ENCODE data around the gene DENND1A. TPM values are rescaled to one million over a fixed set of nuclear protein-coding genes. Genes with fewer than 3 reads are reported as not detected.

Gene DENND1A
- total RNA-seq, 1 experiment from 2014 or later = 29.7 TPM

DNA sequence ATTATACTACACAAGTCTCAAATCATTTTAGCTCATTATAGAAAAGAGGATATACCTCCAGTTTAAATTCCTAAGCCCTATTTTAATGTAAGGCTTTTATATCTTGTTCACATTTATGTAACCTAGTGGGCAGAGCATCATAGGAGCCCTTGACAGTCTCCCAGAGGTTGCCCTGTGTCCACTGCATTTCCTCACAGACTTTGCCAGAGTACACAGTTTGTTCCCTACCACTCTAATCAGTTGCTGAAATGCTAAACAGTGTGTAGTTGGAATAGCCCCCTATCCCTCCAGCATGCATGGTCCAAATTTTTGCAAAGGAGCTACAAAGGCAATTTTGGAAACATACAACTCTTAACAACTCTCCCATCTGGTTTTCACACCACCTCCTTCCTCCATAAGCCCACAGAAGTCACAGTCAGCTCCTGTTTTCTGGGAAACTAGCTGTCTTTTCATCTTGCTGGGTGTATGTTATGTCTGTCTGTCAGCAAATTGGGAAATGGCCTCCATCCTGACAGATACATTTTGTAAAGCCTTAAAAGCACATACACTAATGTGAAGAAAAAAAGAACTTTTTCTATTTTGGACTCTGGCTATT lies 212.2 kb downstream of the DENND1A start:
- Histone ChIP-seq H3K36me3 (ENCODE audit: low read depth, low read length) (no peaks in the 10 kb centered on the region; the same call in 1 of the 2 replicates), H3K9ac (ENCODE audit: low read length) (no peak overlapping the region), H3K9me2 (replicated peaks; ENCODE audit: low read length) (no peaks in the 10 kb centered on the region), H3K27ac (ENCODE audit: low read length) (no peak overlapping the region), H3K4me1 (ENCODE audit: insufficient read depth, low read length) (no peaks in the 10 kb centered on the region), H3F3A (ENCODE audit: low read length, unreplicated experiment) (no peaks in the 10 kb centered on the region), H3K4me2 (ENCODE audit: low read length) (no peak overlapping the region), H3K27me3 (ENCODE audit: low read length) (no peaks in the 10 kb centered on the region), H3K9me3 (ENCODE audit: low read length) (no peaks in the 10 kb centered on the region), H3K4me3 (ENCODE audit: low read length) (no peak overlapping the region), H4K20me1 (ENCODE audit: low read length) (no peaks in the 10 kb centered on the region), H2AFZ (ENCODE audit: low read length) (no peak overlapping the region), H3K79me2 (ENCODE audit: low read length) (no peaks in the 10 kb centered on the region)
- no TSS peak for BruUV-seq (replicated peaks)
- ChIA-PET CTCF (no interaction called here), POLR2A (ENCODE audit: unreplicated experiment) (no interaction called here)
- ATAC-seq (no peak), DNase-seq (no peak)
- intact Hi-C loops (cut with micrococcal nuclease) = no loop called here
- no peak for TF ChIP-seq EZH2 (IDR thresholded peaks at IDR 0.05; ENCODE audit: low read length, unreplicated experiment)
- no peak for TF ChIP-seq EZH2phosphoT487 (IDR thresholded peaks at IDR 0.05; ENCODE audit: borderline replicate concordance, low read length)
- TF ChIP-seq, protein P1, sequence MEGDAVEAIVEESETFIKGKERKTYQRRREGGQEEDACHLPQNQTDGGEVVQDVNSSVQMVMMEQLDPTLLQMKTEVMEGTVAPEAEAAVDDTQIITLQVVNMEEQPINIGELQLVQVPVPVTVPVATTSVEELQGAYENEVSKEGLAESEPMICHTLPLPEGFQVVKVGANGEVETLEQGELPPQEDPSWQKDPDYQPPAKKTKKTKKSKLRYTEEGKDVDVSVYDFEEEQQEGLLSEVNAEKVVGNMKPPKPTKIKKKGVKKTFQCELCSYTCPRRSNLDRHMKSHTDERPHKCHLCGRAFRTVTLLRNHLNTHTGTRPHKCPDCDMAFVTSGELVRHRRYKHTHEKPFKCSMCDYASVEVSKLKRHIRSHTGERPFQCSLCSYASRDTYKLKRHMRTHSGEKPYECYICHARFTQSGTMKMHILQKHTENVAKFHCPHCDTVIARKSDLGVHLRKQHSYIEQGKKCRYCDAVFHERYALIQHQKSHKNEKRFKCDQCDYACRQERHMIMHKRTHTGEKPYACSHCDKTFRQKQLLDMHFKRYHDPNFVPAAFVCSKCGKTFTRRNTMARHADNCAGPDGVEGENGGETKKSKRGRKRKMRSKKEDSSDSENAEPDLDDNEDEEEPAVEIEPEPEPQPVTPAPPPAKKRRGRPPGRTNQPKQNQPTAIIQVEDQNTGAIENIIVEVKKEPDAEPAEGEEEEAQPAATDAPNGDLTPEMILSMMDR (conservative IDR thresholded peaks at IDR 0.05; ENCODE audit: low read depth, low read length) = no peak

DNA sequence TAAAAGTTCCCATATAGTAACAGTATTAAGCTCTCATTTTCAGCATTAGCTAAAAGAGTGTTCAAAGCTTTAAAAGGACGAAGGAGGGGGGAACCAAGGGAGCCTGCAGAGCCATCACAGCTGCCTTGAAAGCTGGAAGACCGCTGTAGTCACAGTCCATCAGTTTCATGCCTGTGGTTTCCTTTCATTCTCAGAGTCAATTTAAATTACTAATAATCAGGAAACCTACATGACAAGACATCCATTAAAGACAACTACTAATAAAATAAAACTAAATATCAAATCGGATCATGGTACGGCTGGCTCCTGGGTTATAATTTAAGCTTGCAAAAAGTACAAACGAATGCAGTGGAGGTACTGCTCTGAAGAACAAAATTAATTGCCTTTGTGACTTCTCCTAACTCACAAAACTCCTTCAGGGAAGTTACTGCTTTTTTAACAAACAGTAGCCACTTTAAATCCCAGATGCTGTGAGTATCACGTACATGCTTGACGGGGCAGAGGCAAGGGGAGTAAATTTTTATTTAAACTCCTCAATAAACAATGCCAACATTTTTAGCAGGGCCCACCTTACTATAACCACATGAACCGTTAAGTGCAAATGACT lies 213.5 kb downstream of the DENND1A start:
- no peak overlapping the region for H3K27ac ChIP-seq (ENCODE audit: low read length)
- H3F3A ChIP-seq (ENCODE audit: low read length, unreplicated experiment) = no peaks in the 10 kb centered on the region
- H3K4me1 ChIP-seq (ENCODE audit: insufficient read depth, low read length) = peaks cover 6% of the 10 kb centered on the region; the same call in 1 of the 2 replicates
- ChIA-PET CTCF (no interaction called here), POLR2A (ENCODE audit: unreplicated experiment) (no interaction called here)
- DNase-seq (no peak), ATAC-seq (no peak)
- no peak overlapping the region for H3K4me3 ChIP-seq (ENCODE audit: low read length)
- intact Hi-C loops (cut with micrococcal nuclease) = no loop called here
- no peaks in the 10 kb centered on the region for H3K9me3 ChIP-seq (ENCODE audit: low read length)
- no peak overlapping the region for H3K9ac ChIP-seq (ENCODE audit: low read length)
- H4K20me1 ChIP-seq (ENCODE audit: low read length) = no peaks in the 10 kb centered on the region
- no peaks in the 10 kb centered on the region for H3K9me2 ChIP-seq (replicated peaks; ENCODE audit: low read length)
- H2AFZ ChIP-seq (ENCODE audit: low read length) = no peak overlapping the region
- no peak for TF ChIP-seq EZH2phosphoT487 (IDR thresholded peaks at IDR 0.05; ENCODE audit: borderline replicate concordance, low read length)
- TF ChIP-seq, protein P1 (conservative IDR thresholded peaks at IDR 0.05; ENCODE audit: low read depth, low read length) = no peak
- no peaks in the 10 kb centered on the region for H3K36me3 ChIP-seq (ENCODE audit: low read depth, low read length)
- no TSS peak for BruUV-seq (replicated peaks)
- H3K27me3 ChIP-seq (ENCODE audit: low read length) = no peaks in the 10 kb centered on the region
- no peaks in the 10 kb centered on the region for H3K79me2 ChIP-seq (ENCODE audit: low read length)
- no peak overlapping the region for H3K4me2 ChIP-seq (ENCODE audit: low read length)

DNA sequence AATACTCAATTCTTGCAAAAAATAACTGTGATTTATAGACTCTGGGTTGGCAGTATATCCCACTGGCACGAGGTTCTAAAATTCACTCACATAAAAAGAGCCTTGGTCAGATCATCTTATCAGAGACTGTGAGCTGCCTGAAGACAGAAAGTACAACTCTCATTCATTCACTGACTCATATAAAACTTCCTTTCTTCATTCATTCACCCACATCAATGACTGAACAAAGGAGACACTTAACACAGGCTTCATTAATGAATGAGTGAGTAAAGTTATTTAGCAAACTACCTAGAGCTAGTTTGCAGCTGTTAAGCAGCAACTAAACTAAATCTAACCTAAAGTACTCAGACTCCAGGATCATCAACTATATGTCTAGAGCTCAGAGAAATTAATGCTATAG lies 214.7 kb downstream of the DENND1A start:
- Histone ChIP-seq H3K79me2 (ENCODE audit: low read length) (no peaks in the 10 kb centered on the region), H3K4me3 (ENCODE audit: low read length) (no peak overlapping the region), H3K9me3 (ENCODE audit: low read length) (no peaks in the 10 kb centered on the region), H3F3A (ENCODE audit: low read length, unreplicated experiment) (no peaks in the 10 kb centered on the region), H4K20me1 (ENCODE audit: low read length) (no peaks in the 10 kb centered on the region), H3K27me3 (ENCODE audit: low read length) (no peaks in the 10 kb centered on the region), H2AFZ (ENCODE audit: low read length) (no peak overlapping the region), H3K27ac (ENCODE audit: low read length) (no peak overlapping the region), H3K36me3 (ENCODE audit: low read depth, low read length) (no peaks in the 10 kb centered on the region), H3K4me2 (ENCODE audit: low read length) (no peak overlapping the region), H3K9ac (ENCODE audit: low read length) (no peak overlapping the region), H3K4me1 (ENCODE audit: insufficient read depth, low read length) (peaks cover 6% of the 10 kb centered on the region; the same call in 1 of the 2 replicates), H3K9me2 (replicated peaks; ENCODE audit: low read length) (no peaks in the 10 kb centered on the region)
- no TSS peak for BruUV-seq (replicated peaks)
- DNase-seq = no peak
- intact Hi-C loops (cut with micrococcal nuclease) = no loop called here
- ChIA-PET POLR2A (ENCODE audit: unreplicated experiment) (no interaction called here), CTCF (no interaction called here)
- ATAC-seq = no peak
- TF ChIP-seq EZH2phosphoT487 (IDR thresholded peaks at IDR 0.05; ENCODE audit: borderline replicate concordance, low read length) = no peak
- TF ChIP-seq, protein P1 (conservative IDR thresholded peaks at IDR 0.05; ENCODE audit: low read depth, low read length) = no peak
- TF ChIP-seq EZH2 (IDR thresholded peaks at IDR 0.05; ENCODE audit: low read length, unreplicated experiment) = no peak

All from PC-3 (cell line).